Breast epithelium (tissue), 4 donors: ENCODE results near the gene GFOD2. TPM values are rescaled to one million over a fixed set of nuclear protein-coding genes. Genes with fewer than 3 reads are reported as not detected.

Source experiments
- DNase-seq, 2 donors: peaks; one replicate each; pipeline ENCODE4 v3.0.0-alpha.2; 2019; ENCODE audit warnings: low spot score in 2 of 2
- H3K27ac ChIP-seq, 2 donors: fragments of 200-600 bp; sonication (generic) in 1 of 2; one replicate each; pipeline ENCODE4 v1.5.1; 2016 to 2019; ENCODE audit warnings: mild to moderate bottlenecking in 1 of 2
- H3K27me3 ChIP-seq, 2 donors: fragments of 200-600 bp; sonication (generic) in 1 of 2; one replicate each; pipeline versions ENCODE4 v1.5.1 to v1.6.0; 2017 to 2019; ENCODE audit warnings: control low read depth in 1 of 2, mild to moderate bottlenecking in 1 of 2
- H3K36me3 ChIP-seq: fragments of 200-600 bp; one replicate; pipeline ENCODE4 v1.5.1; 2019
- H3K4me1 ChIP-seq, 2 donors: fragments of 200-600 bp; sonication (generic); one replicate each; pipeline ENCODE4 v1.5.1; 2016 to 2019; ENCODE audit warnings: control low read depth in 1 of 2
- H3K4me3 ChIP-seq, 3 donors: fragments of 200-600 bp; sonication (generic); 1 replicate in 2 of 3; 2 replicates in 1 of 3; pipeline ENCODE4 v1.5.1; 2016 to 2019; ENCODE audit warnings: mild to moderate bottlenecking in 3 of 3, moderate library complexity in 2 of 3
- H3K9me3 ChIP-seq, 2 donors: fragments of 200-600 bp; sonication (generic) in 1 of 2; one replicate each; pipeline ENCODE4 v1.5.1; 2016 to 2019; ENCODE audit warnings: control low read depth in 1 of 2
- POLR2A ChIP-seq: fragments of 450-650 bp; IDR thresholded peaks from one replicate; pipeline ENCODE4 v1.6.1; 2016; ENCODE audit warnings: antibody characterized with exemption, mild to moderate bottlenecking, moderate library complexity
- POLR2AphosphoS5 ChIP-seq, 3 donors: sonication (generic); formaldehyde crosslinking; IDR thresholded peaks; one replicate each; pipeline ENCODE4 v1.6.1; 2017; ENCODE audit warnings: antibody characterized with exemption in 3 of 3
- intact Hi-C: fragments of 100-400 bp; cut with DNase I; formaldehyde crosslinking; loops from one replicate; pipeline ENCODE4 v1.15.1; 2023; ENCODE audit warnings: low total_unique reads
- total RNA-seq, 3 donors: library from RNA; depleted of rRNA; stranded (reverse); fragments of >200 nt; gene quantifications; one replicate each; pipeline ENCODE4 v1.1.0, GENCODE V29; 2016
- TF ChIP-seq, protein P1 (sequence below), 3 donors: fragments of 450-650 bp; IDR thresholded peaks; one replicate each; pipeline ENCODE4 v1.5.1; 2016 to 2017; ENCODE audit warnings: antibody characterized with exemption in 3 of 3, mild to moderate bottlenecking in 3 of 3, moderate library complexity in 3 of 3

Gene GFOD2
- total RNA-seq, 3 donors from 2014 or later = 11.4 to 22.0 (median 21.4) TPM

DNA sequence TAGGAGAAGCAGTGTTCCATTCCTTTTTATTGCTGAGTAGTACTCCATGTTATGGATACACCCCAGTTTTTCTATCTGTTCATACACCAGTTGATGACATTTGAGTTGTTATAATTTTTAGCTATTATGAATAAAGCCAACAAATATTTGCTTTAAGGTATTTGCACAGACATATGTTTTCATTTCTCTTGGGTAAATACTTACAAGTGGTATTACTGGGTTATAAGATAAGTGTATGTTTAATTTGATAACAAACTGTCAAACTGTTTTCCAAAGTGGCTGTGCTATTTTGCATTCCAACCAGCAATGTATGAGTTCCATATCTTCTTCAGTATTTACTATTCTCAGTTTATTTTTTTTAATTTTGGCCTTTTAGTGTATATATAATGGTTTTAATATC, 27.7 kb upstream of the GFOD2 start:
- no peak for DNase-seq
- Histone ChIP-seq H3K27ac (no peak overlapping the region), H3K27me3 (no peaks in the 10 kb centered on the region), H3K9me3 (no peaks in the 10 kb centered on the region), H3K4me1 (no peaks in the 10 kb centered on the region), H3K4me3 (no peak overlapping the region), H3K36me3 (peaks cover 7% of the 10 kb centered on the region)
- intact Hi-C loops = no loop called here
- TF ChIP-seq POLR2A = no peak
- TF ChIP-seq POLR2AphosphoS5 (IDR thresholded peaks at IDR 0.05) = no peak
- TF ChIP-seq, protein P1, sequence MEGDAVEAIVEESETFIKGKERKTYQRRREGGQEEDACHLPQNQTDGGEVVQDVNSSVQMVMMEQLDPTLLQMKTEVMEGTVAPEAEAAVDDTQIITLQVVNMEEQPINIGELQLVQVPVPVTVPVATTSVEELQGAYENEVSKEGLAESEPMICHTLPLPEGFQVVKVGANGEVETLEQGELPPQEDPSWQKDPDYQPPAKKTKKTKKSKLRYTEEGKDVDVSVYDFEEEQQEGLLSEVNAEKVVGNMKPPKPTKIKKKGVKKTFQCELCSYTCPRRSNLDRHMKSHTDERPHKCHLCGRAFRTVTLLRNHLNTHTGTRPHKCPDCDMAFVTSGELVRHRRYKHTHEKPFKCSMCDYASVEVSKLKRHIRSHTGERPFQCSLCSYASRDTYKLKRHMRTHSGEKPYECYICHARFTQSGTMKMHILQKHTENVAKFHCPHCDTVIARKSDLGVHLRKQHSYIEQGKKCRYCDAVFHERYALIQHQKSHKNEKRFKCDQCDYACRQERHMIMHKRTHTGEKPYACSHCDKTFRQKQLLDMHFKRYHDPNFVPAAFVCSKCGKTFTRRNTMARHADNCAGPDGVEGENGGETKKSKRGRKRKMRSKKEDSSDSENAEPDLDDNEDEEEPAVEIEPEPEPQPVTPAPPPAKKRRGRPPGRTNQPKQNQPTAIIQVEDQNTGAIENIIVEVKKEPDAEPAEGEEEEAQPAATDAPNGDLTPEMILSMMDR (IDR thresholded peaks at IDR 0.05) = no peak

DNA sequence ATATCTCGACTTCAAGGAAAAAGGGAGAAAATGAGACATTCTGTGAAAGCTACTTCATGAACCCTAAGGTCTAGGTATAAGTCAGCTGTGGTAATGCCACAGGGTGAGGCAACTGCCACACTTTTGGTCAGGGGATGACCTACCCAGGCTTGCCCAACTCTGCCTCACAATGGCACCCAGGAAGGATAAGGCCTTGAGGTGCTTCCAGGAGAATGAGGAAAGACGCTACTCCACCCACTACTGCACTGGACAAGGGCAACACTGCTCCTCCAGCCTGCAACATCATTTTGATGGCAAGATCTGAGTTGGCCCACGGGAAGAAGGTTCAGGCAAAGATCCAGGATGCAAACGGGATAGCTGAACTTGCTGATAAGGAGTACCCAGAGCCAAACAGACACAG, 22.0 kb upstream of the GFOD2 start:
- TF ChIP-seq POLR2A (no peak), POLR2AphosphoS5 (IDR thresholded peaks at IDR 0.05) (no peak)
- TF ChIP-seq, protein P1 (IDR thresholded peaks at IDR 0.05) = no peak

DNA sequence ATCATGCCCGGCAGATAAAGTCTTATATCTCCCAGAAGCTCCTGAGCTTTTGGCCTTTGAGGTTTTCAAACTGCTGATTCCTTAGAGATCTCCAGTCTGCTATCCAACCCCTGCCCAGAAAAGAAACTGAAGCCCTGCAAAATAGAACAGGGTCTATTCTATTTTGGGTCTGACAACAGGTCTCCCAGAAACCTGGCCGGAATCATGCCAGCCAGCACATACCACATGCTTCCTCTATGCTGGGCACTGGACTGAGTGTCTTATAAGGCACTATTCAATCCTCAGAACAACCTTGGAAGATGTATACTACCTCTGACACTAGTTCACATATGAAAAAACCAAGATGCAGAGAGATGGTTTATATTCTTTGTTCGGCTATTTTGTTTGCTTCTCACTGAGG, 21.3 kb upstream of the GFOD2 start:
- no peaks in the 10 kb centered on the region for H3K27me3 ChIP-seq
- H3K9me3 ChIP-seq = no peaks in the 10 kb centered on the region
- no peak for DNase-seq
- no peak overlapping the region for H3K27ac ChIP-seq
- TF ChIP-seq POLR2AphosphoS5 (IDR thresholded peaks at IDR 0.05) = no peak
- no peak for TF ChIP-seq POLR2A
- TF ChIP-seq, protein P1 (IDR thresholded peaks at IDR 0.05) = no peak
- intact Hi-C loops = no loop called here
- peaks cover 7% of the 10 kb centered on the region for H3K36me3 ChIP-seq
- no peaks in the 10 kb centered on the region for H3K4me1 ChIP-seq
- no peak overlapping the region for H3K4me3 ChIP-seq

More for the DNA sequence above, 22.0 kb upstream of the GFOD2 start:
- intact Hi-C loops = no loop called here
- Histone ChIP-seq H3K36me3 (peaks cover 7% of the 10 kb centered on the region), H3K4me1 (no peaks in the 10 kb centered on the region), H3K27me3 (no peaks in the 10 kb centered on the region), H3K4me3 (no peak overlapping the region), H3K9me3 (no peaks in the 10 kb centered on the region), H3K27ac (no peak overlapping the region)
- DNase-seq = no peak

DNA sequence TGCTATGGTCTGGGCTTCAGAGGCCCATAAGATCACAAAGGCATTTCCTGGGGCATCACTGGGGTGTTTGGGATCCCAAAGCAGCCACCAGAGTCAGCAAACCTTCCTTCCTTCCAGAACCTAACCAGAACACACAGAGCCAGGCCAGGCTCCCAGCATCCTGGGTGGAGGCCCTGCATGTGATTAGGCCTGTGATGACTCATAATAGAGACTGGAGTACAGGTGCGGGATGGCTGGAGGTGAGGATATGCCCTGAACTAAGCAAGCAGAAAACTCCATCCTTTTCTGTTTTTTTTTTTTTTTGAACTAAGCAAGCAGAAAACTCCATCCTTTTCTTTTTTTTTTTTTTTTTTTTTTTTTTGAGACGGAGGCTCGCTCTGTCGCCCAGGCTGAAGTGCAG, 17.7 kb upstream of the GFOD2 start:
- no peaks in the 10 kb centered on the region for H3K27me3 ChIP-seq
- H3K4me1 ChIP-seq = no peaks in the 10 kb centered on the region
- no peaks in the 10 kb centered on the region for H3K36me3 ChIP-seq
- no peak for DNase-seq
- intact Hi-C loops = no loop called here
- TF ChIP-seq POLR2AphosphoS5 (IDR thresholded peaks at IDR 0.05) = no peak
- TF ChIP-seq POLR2A = no peak
- TF ChIP-seq, protein P1 (IDR thresholded peaks at IDR 0.05) = no peak
- H3K4me3 ChIP-seq = no peak overlapping the region
- H3K27ac ChIP-seq = no peak overlapping the region
- H3K9me3 ChIP-seq = no peaks in the 10 kb centered on the region

DNA sequence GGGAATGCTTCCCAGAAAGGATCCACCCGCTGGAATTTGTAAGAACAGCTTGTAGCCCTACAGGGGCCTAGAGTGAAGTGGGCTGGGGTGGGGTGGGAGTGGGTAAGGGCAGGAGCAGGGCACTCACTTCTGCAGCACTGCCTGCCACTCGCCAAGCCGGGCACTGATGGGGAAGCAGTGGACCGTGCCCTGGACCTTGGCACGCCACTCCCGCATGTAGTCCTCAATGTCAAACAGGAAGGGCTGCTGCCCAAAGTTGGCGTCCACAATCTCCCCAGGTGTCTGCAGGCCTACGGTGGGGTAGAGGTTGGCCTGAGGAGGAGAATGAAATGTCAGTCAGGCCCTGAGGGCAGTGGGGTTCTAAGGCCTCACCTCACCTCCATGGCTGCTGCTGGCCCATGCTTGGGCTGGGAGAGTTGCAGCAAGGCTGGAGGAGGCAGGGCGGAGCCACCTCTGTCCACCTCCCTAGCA, 15.7 kb upstream of the GFOD2 start:
- H3K4me3 ChIP-seq = no peak overlapping the region
- no peak overlapping the region for H3K27ac ChIP-seq
- H3K36me3 ChIP-seq = no peaks in the 10 kb centered on the region
- H3K27me3 ChIP-seq = no peaks in the 10 kb centered on the region
- intact Hi-C loops = no loop called here
- no peaks in the 10 kb centered on the region for H3K9me3 ChIP-seq
- TF ChIP-seq POLR2A (no peak), POLR2AphosphoS5 (IDR thresholded peaks at IDR 0.05) (no peak)
- TF ChIP-seq, protein P1 (IDR thresholded peaks at IDR 0.05) = no peak
- no peaks in the 10 kb centered on the region for H3K4me1 ChIP-seq
- DNase-seq = no peak
